ENCODE results near the gene THRB. TPM values are rescaled to one million over a fixed set of nuclear protein-coding genes. Genes with fewer than 3 reads are reported as not detected.

Gene THRB
- total and polyA plus RNA-seq, 9 of the 15 experiments (the other 6 are each of a cell fraction or from before 2014, with no cell fraction given), result 1.7 to 14.9 (median 6.9) TPM

GRCh38 chr3:24510030-24510648, 15.5 kb upstream of the THRB start (continued):
- TF ChIP-seq ZBTB43 (CRISPR knock-in tag; IDR thresholded peaks at IDR 0.05) (no peak), ZNF780A (CRISPR knock-in tag; IDR thresholded peaks at IDR 0.05) (no peak), ZNF57 (CRISPR knock-in tag; IDR thresholded peaks at IDR 0.05) (no peak), HNRNPK (IDR thresholded peaks at IDR 0.05; ENCODE audit: low read depth, low read length, poor library complexity, severe bottlenecking) (no peak), HLTF (IDR thresholded peaks at IDR 0.05) (no peak), SMARCA4 (IDR thresholded peaks at IDR 0.05) (peak; percentile 74), EZH2 (IDR thresholded peaks at IDR 0.05; ENCODE audit: borderline replicate concordance, low read depth, low read length) (no peak), POLR2AphosphoS2 (IDR thresholded peaks at IDR 0.05; ENCODE audit: low read length) (no peak), ZNF146 (CRISPR knock-in tag; IDR thresholded peaks at IDR 0.05; ENCODE audit: unreplicated experiment) (no peak), ZNF324 (CRISPR knock-in tag; IDR thresholded peaks at IDR 0.05) (no peak), MCM5 (IDR thresholded peaks at IDR 0.05; ENCODE audit: low read depth) (no peak), PBX2 (CRISPR knock-in tag; IDR thresholded peaks at IDR 0.05; ENCODE audit: low read depth) (no peak), PBX2 (tag; conservative IDR thresholded peaks at IDR 0.05; ENCODE audit: low read depth) (peak; percentile 34; the same call in 1 of the 2 replicates), ZNF3 (CRISPR knock-in tag; IDR thresholded peaks at IDR 0.05) (no peak), ZC3H11A (IDR thresholded peaks at IDR 0.05; ENCODE audit: low read depth, low read length) (no peak), BRF1 (IDR thresholded peaks at IDR 0.05; ENCODE audit: borderline replicate concordance, extremely low read depth, insufficient read length) (no peak), HDAC8 (tag; IDR thresholded peaks at IDR 0.05) (no peak), SP2 (IDR thresholded peaks at IDR 0.05; ENCODE audit: extremely low read depth, low read depth, low read length, poor library complexity, severe bottlenecking) (no peak)
- TF ChIP-seq, protein P1, sequence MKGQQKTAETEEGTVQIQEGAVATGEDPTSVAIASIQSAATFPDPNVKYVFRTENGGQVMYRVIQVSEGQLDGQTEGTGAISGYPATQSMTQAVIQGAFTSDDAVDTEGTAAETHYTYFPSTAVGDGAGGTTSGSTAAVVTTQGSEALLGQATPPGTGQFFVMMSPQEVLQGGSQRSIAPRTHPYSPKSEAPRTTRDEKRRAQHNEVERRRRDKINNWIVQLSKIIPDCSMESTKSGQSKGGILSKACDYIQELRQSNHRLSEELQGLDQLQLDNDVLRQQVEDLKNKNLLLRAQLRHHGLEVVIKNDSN (CRISPR knock-in tag; IDR thresholded peaks at IDR 0.05), result no peak
- TF ChIP-seq, protein P2, sequence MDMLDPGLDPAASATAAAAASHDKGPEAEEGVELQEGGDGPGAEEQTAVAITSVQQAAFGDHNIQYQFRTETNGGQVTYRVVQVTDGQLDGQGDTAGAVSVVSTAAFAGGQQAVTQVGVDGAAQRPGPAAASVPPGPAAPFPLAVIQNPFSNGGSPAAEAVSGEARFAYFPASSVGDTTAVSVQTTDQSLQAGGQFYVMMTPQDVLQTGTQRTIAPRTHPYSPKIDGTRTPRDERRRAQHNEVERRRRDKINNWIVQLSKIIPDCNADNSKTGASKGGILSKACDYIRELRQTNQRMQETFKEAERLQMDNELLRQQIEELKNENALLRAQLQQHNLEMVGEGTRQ (CRISPR knock-in tag; IDR thresholded peaks at IDR 0.05), result no peak
- TF ChIP-seq, protein P3, sequence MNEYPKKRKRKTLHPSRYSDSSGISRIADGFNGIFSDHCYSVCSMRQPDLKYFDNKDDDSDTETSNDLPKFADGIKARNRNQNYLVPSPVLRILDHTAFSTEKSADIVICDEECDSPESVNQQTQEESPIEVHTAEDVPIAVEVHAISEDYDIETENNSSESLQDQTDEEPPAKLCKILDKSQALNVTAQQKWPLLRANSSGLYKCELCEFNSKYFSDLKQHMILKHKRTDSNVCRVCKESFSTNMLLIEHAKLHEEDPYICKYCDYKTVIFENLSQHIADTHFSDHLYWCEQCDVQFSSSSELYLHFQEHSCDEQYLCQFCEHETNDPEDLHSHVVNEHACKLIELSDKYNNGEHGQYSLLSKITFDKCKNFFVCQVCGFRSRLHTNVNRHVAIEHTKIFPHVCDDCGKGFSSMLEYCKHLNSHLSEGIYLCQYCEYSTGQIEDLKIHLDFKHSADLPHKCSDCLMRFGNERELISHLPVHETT (CRISPR knock-in tag; conservative IDR thresholded peaks at IDR 0.05 in 1 of 2, IDR thresholded peaks at IDR 0.05 in 1 of 2), result no peak

All from K562 (cell line).